K562 (cell line): Measurements from ENCODE around the gene SLC39A11. TPM values are rescaled to one million over a fixed set of nuclear protein-coding genes. Genes with fewer than 3 reads are reported as not detected.

Experiments
- BCL6 ChIP-seq: fragments of 250-450 bp; sonication (Bioruptor Pico); IDR thresholded peaks from 2 replicates; pipeline ENCODE4 v1.4.0; 2020
- CBX8 ChIP-seq: fragments of 200-600 bp; sonication (generic); IDR thresholded peaks from 2 replicates; pipeline ENCODE4 v1.6.1; 2012; ENCODE audit warnings: borderline replicate concordance, mixed run types, low read depth, mild to moderate bottlenecking, moderate library complexity, mixed read lengths, low read length, control low read depth, inconsistent platforms; ENCODE audit not compliant: poor library complexity, severe bottlenecking; ENCODE audit errors: extremely low read depth
- ELF2 ChIP-seq: fragments of 250-450 bp; sonication (Bioruptor Pico); IDR thresholded peaks from 2 replicates; pipeline ENCODE4 v1.5.0; 2021; ENCODE audit warnings: mild to moderate bottlenecking
- FOSL1 ChIP-seq: fragments of 200-800 bp; sonication (Bioruptor generic); conservative IDR thresholded peaks from 2 replicates; pipeline ENCODE4 v1.6.1; 2016; ENCODE audit warnings: missing genetic modification characterization, missing compliant biosample characterization
- HSF4 ChIP-seq: fragments of 250-450 bp; sonication (Bioruptor Pico); IDR thresholded peaks from 2 replicates; pipeline ENCODE4 v2.1.2; 2022; ENCODE audit warnings: mild to moderate bottlenecking, moderate library complexity, borderline replicate concordance
- NFRKB ChIP-seq: fragments of 450-650 bp; IDR thresholded peaks from 2 replicates; pipeline ENCODE4 v1.6.1; 2016; ENCODE audit warnings: low read depth
- PHB2 ChIP-seq: fragments of 450-650 bp; IDR thresholded peaks from 2 replicates; pipeline ENCODE4 v1.6.1; 2017; ENCODE audit warnings: low read depth
- PTTG1 ChIP-seq: fragments of 450-650 bp; IDR thresholded peaks from 2 replicates; pipeline ENCODE4 v1.6.1; 2016; ENCODE audit warnings: low read depth, mild to moderate bottlenecking, missing genetic modification characterization, missing compliant biosample characterization
- SIRT6 ChIP-seq: IDR thresholded peaks from one replicate; pipeline ENCODE4 v1.6.1; 2012; ENCODE audit warnings: low read depth, mild to moderate bottlenecking, control low read depth, inconsistent platforms, low read length, moderate library complexity
- SP1 ChIP-seq: sonication (generic); formaldehyde crosslinking; IDR thresholded peaks from 2 replicates; pipeline ENCODE4 v1.8.1; 2022; ENCODE audit warnings: mild to moderate bottlenecking, missing genetic modification reagents
- ZC3H11A ChIP-seq: IDR thresholded peaks from 2 replicates; pipeline ENCODE4 v1.6.1; 2012; ENCODE audit warnings: low read depth, low read length, improper control_type of control experiment
- ZKSCAN1 ChIP-seq: fragments of 150-350 bp; IDR thresholded peaks from 2 replicates; pipeline ENCODE4 v1.6.1; 2016; ENCODE audit warnings: low read depth, low read length
- ZNF23 ChIP-seq: fragments of 250-450 bp; sonication (Bioruptor Pico); IDR thresholded peaks from 2 replicates; pipeline ENCODE4 v1.4.0; 2020; ENCODE audit warnings: mild to moderate bottlenecking
- polyA plus RNA-seq, 8 experiments: library from polyadenylated mRNA; depleted of rRNA in 4 of 8; stranded (reverse) in 5 of 8; unstranded in 3 of 8; fragments of >200 nt; fragmentation: Nextera tagmentation in 2 of 8; fragmentation: Illumina TruSeq in 1 of 8; extraction: Ambion mirVana in 2 of 8; extraction: Trizol in 1 of 8; gene quantifications; 2 replicates each; pipeline versions ENCODE4 v1.2.1 to v1.2.3, GENCODE V29; 2011 to 2014; ENCODE audit warnings: inconsistent platforms in 1 of 8, missing spikeins in 1 of 8
- total RNA-seq, 7 experiments: library from RNA; depleted of rRNA in 6 of 7; stranded (reverse); fragments of >200 nt in 6 of 7; fragmentation: Illumina TruSeq in 2 of 7; extraction: Trizol in 2 of 7; gene quantifications; 2 replicates each; pipeline versions ENCODE4 v1.2.1 to v1.2.3, GENCODE V29; 2011 to 2021; ENCODE audit warnings: low replicate concordance in 1 of 7
- TF ChIP-seq, protein P1 (sequence below): fragments of 250-450 bp; sonication (Bioruptor Pico); IDR thresholded peaks from 2 replicates; pipeline ENCODE4 v1.8.0; 2022; ENCODE audit warnings: moderate library complexity, mild to moderate bottlenecking, inconsistent platforms
- TF ChIP-seq, protein P2 (sequence below): sonication (generic); formaldehyde crosslinking; IDR thresholded peaks from 2 replicates; pipeline ENCODE4 v1.5.0; 2020; ENCODE audit warnings: missing genetic modification reagents
- TF ChIP-seq, protein P3 (sequence below): sonication (generic); formaldehyde crosslinking; IDR thresholded peaks from 2 replicates; pipeline ENCODE4 v1.8.0; 2022; ENCODE audit warnings: mild to moderate bottlenecking, missing genetic modification reagents

The SLC39A11 gene
- total and polyA plus RNA-seq, 9 of the 15 experiments (the other 6 are each of a cell fraction or from before 2014, with no cell fraction given), result 10.5 to 26.4 (median 13.4) TPM

DNA sequence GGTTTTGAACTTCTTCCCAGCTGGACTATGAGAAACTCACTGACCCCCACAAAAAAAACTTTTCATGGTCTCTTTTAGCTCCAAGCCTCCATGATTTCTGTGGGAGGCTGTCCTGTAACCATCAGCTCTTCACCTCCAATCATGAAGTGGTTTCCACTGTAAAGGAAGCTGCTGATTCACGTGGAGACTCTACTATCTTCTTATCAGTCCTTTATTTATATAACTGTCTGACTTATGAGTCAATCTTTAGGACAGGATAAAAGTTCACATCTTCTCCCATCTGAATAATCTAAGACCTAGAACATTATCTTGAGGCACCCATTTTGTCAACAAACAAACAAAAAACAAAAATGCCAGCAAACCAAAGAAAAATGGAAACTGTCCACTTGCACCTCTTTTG is 409.9 kb downstream of the SLC39A11 start (continued):
- TF ChIP-seq ZNF23 (CRISPR knock-in tag) (no peak), SP1 (no peak), SIRT6 (no peak), PHB2 (no peak), ZC3H11A (no peak), NFRKB (no peak), ZKSCAN1 (no peak), FOSL1 (tag) (peak; percentile 84), BCL6 (CRISPR knock-in tag) (no peak), PTTG1 (tag) (no peak), HSF4 (CRISPR knock-in tag) (no peak), ELF2 (no peak), CBX8 (no peak)
- TF ChIP-seq, protein P1, sequence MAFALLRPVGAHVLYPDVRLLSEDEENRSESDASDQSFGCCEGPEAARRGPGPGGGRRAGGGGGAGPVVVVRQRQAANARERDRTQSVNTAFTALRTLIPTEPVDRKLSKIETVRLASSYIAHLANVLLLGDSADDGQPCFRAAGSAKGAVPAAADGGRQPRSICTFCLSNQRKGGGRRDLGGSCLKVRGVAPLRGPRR (CRISPR knock-in tag), result no peak
- TF ChIP-seq, protein P2, sequence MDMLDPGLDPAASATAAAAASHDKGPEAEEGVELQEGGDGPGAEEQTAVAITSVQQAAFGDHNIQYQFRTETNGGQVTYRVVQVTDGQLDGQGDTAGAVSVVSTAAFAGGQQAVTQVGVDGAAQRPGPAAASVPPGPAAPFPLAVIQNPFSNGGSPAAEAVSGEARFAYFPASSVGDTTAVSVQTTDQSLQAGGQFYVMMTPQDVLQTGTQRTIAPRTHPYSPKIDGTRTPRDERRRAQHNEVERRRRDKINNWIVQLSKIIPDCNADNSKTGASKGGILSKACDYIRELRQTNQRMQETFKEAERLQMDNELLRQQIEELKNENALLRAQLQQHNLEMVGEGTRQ (CRISPR knock-in tag), result no peak
- TF ChIP-seq, protein P3, sequence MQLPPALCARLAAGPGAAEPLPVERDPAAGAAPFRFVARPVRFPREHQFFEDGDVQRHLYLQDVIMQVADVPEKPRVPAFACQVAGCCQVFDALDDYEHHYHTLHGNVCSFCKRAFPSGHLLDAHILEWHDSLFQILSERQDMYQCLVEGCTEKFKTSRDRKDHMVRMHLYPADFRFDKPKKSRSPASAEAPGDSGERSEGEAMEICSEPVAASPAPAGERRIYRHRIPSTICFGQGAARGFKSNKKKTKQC (CRISPR knock-in tag), result no peak
- TF ChIP-seq, all 486 proteins: peak for 4
